Stimulated activated naive CD4-positive, alpha-beta T cell (primary cell): ENCODE data around the gene DLG5.

Source experiments
- DNase-seq, 6 experiments: peaks; one replicate each; lab custom pipeline; 2025; lab: John Stamatoyannopoulos, UW

The DLG5 gene

GRCh38 chr10:77949167-77949566 is 22.6 kb upstream of the DLG5 start:
- DNase-seq: no peak

- no peak for DNase-seq
Observed at GRCh38 chr10:77946084-77946483, 19.5 kb upstream of the DLG5 start.

- no peak for DNase-seq
Observed at GRCh38 chr10:77944519-77944918, 18.0 kb upstream of the DLG5 start.

- no peak for DNase-seq
Observed at GRCh38 chr10:77943121-77943901, 16.8 kb upstream of the DLG5 start.

- no peak for DNase-seq
Observed at GRCh38 chr10:77941790-77942189, 15.2 kb upstream of the DLG5 start.

GRCh38 chr10:77940627-77941026 is 14.1 kb upstream of the DLG5 start:
- no peak for DNase-seq

- no peak for DNase-seq
Observed at GRCh38 chr10:77940225-77940624, 13.7 kb upstream of the DLG5 start.

GRCh38 chr10:77939561-77940001 is 13.0 kb upstream of the DLG5 start:
- no peak for DNase-seq

GRCh38 chr10:77936697-77937567 is 10.4 kb upstream of the DLG5 start:
- DNase-seq: no peak

- no peak for DNase-seq
Observed at GRCh38 chr10:77932016-77932715, 5.6 kb upstream of the DLG5 start.

GRCh38 chr10:77927402-77928246 is 1.1 kb upstream of the DLG5 start:
- no peak for DNase-seq

- DNase-seq: no peak
Observed at GRCh38 chr10:77925795-77926565, 575 bp downstream of the DLG5 start.

- no peak for DNase-seq
Observed at GRCh38 chr10:77925410-77925794, 1.2 kb downstream of the DLG5 start.

GRCh38 chr10:77922566-77923179 is 3.9 kb downstream of the DLG5 start:
- no peak for DNase-seq

- DNase-seq: no peak
Observed at GRCh38 chr10:77922055-77922454, 4.5 kb downstream of the DLG5 start.

GRCh38 chr10:77921395-77921794 is 5.2 kb downstream of the DLG5 start:
- DNase-seq: no peak

GRCh38 chr10:77920495-77920894 is 6.1 kb downstream of the DLG5 start:
- DNase-seq: no peak

GRCh38 chr10:77919713-77920108 is 6.8 kb downstream of the DLG5 start:
- DNase-seq: no peak

- DNase-seq: no peak
Observed at GRCh38 chr10:77915319-77916105, 11.0 kb downstream of the DLG5 start.

GRCh38 chr10:77913090-77913489 is 13.5 kb downstream of the DLG5 start:
- no peak for DNase-seq
